GM23248 (cell line): Measurements from ENCODE around the gene LGALS14.

Experiments
- EZH2 ChIP-seq: fragments of 200-600 bp; sonication (generic); IDR thresholded peaks from 2 replicates; pipeline ENCODE4 v1.6.1; 2018; ENCODE audit warnings: antibody characterized with exemption, mild to moderate bottlenecking; ENCODE audit not compliant: insufficient read depth, poor library complexity, severe bottlenecking
- EZH2phosphoT487 ChIP-seq: fragments of 200-600 bp; sonication (generic); IDR thresholded peaks from 2 replicates; pipeline ENCODE4 v1.6.1; 2018; ENCODE audit warnings: antibody characterized with exemption, moderate library complexity, mild to moderate bottlenecking, low read depth; ENCODE audit not compliant: insufficient read depth

DNA sequence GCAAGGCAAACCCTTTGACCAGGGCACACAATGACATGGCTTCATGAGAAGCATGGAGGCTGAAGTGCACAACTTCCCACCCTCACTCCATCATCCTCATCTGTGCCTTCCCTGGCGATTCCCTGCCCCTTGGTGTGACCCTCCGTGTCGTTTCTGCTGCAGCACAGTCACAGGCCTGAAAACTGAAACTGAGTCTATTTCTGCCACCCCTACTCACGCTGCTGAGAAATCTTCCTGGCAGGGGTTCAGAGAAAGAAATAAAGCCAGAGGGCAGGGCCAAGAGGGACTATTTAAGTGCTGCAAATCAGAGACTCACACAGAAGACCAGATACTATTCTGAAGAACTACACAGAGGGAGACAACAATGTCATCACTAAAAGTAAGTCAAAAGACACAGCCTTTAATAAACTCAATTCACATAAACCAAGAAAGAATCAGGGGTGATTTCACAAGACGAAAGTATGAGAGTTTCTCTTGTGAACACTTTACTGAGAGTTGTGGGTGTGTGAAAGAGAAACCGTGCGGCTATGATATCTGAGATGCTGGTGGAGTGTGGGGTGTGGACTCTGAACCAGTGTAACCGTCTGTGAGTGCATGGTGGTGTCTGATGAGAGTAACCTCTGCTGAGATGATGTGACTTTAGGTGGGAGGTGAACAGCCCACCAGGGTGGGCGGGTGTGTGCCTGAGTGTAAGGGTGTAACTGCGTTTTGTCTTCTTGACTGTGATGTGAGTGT, 25.1 kb upstream of the LGALS14 start:
- TF ChIP-seq EZH2 (no peak), EZH2phosphoT487 (no peak)
